MV-4-11 (cell line): ENCODE measurements around the gene SUPT3H.

Experiments
- DNase-seq: peaks from one replicate; lab custom pipeline; 2025; lab: John Stamatoyannopoulos, UW

The SUPT3H gene

DNA sequence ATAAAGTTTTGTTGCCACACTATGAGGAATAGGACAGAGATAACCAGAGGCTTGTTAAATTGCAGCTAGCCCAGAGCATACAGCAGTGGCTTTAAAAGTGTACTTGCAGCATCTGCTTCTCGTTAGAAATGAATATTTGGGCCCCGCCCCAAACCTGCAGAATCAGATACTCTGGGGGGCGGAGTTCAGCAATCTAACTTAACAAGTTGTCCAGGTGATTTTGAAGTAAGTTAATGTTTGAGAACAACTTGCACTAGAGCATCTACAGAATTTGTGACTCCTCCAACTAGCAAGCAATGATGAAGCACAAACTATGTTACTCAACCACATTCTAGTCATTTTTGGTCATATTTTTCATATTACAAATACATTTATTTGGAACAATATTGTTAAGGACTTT, 10.6 kb upstream of the SUPT3H start:
- DNase-seq = no peak

DNA sequence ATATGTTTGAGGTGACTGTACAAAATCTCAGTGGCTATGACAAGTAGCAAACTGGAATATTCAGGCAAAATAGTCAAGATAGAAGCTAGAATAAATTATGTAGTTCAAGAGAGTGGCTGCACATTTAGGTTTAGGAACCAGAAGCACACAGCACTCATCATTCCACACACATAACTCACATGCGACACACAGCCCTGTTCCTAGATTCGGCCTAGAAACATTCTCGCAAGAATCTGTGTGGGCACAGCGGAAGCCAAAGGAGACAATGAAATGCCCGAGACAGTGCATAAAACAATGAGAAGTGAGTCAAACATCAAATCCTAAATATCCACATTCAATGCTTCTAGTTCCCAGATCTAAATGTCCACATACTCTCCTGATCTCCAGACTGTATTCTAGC, 9.5 kb upstream of the SUPT3H start:
- no peak for DNase-seq

DNA sequence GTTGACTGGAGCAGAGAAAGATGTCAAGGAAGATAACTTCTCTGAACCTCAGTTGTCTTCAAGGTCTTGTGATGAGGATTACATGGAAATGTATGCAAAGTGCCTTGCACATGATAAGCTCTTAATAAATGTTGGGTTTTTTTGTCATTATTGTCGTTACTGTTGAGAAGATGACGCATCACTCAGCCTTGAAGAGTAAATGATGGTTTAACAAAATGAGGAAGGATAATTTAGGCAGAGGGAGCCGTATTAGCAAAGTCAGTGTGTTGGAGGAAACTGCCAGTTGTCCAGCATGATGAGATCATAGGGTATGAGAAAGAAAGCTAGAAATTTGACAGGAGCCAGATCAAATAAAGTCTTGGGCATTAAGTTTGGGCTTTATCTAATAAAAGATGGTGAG, 8.8 kb upstream of the SUPT3H start:
- DNase-seq = peak; percentile 84

DNA sequence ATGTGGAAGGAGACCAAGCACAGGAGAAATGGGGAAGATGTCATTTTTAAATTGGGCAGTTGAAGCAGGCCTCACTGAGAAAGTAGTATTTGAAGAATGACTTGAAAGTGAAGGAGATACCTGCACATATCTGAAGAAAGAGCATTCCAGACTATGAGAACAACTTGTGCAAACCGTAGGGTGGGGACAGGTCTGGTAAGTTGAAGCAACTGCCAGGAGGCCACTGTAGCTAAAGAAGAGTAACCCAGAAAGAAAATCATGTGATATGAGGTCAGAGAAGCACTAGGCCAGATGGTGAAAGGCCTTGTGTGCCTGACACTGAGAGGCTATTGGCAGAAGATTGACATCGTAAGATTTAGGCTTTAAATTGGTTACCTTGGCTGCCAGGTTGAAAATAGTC, 4.7 kb upstream of the SUPT3H start:
- DNase-seq = no peak

DNA sequence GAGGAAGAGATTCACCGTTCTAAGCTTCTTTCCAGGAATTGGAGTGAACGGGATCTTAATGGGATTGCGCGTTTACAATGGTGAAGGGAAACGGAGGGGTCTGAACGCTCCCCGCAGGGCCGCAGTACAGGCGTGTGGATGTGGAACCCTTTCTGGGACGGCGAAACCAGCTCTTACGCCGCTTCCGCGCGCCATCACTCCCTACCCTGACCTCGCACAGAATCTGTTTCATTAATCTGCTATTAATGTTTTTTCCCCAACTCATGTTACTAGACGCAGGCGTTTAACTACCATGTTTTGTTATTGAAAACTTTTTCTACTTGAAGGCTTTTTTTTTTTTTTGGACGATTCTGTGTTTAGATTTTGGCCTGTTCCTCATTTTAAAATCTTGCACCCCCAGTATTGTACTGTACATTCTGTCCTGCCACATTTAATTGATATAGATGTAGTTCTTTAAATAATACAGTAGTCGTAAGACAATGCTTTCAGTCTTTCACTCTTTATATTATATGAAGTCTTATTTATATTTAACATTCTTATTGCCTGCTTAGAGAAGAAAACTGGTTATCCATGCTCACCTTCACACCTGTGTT, 696 bp upstream of the SUPT3H start:
- DNase-seq = no peak

DNA sequence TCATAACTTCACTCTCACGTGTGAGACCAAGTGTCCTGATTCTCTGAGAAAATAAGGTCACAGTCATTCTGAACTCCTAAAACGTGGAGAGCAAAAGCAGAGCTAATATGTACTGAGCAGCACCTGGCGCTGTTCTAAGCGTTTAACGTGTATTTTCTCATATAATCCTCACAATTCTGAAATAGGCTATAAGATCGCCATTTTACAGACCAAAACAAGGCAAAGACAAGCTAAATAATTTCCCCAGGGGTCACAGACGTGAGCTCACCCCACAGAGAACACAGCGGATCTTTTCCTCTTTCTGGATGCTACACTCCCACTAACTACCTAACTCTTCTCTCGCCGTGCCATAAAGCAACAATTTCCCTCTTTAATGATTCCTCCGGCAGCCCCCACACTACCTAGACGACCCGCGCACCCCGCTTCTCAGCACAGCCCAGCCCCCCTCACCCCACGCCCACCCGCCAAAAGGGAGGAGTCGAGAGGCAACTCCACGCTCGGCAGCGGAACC, 636 bp downstream of the SUPT3H start:
- no peak for DNase-seq

DNA sequence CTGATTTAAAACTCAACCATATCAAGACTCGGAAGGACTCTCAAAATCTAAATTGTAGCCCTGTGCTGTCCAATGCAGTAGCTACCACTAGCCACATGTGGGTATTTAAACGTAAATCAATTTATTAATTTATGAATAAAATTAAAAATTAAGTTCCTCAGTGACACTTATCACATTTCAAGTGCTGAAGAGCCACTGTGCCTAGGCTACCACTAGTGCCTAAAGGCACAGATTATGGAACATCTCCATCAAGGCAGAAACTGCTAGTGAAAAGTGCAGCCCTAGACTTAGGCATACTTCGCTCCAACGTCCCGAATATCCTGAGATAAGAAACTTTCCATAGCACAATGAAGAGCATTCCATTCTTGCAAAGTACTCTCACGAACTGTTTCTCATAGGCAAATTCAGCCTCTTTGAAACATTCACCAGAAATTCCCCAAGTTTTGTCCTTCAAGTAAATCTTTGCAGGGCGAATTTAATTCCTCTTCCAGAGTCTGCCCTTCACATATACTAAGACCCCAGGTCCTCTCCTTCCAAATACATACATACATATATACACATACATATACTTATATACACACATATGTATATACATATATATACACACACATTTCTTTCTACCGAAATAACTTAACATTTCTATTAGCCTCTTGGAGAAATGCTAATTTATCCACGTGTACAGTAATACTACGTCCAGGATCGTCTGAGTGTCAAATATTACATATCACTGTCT, 1.3 kb downstream of the SUPT3H start:
- DNase-seq = no peak

DNA sequence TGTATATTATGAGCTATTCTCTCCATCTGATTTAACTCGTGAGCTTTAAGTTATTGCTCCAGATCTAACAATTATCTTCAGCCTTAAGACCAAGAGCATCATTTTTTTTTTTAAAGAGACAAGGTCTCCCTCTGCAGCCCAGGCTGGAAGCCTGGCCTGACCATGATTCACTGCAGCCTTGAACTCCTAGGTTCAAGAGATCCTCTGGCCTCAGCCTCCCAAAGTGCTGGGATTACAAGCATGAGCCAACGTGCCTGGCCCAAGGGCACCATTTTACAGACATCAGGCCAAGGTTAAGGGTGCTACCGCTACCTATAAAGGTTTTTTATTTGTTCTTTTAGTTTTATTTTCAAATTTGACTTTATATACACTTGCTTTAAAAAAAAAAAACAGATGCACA, 2.3 kb downstream of the SUPT3H start:
- DNase-seq = no peak

DNA sequence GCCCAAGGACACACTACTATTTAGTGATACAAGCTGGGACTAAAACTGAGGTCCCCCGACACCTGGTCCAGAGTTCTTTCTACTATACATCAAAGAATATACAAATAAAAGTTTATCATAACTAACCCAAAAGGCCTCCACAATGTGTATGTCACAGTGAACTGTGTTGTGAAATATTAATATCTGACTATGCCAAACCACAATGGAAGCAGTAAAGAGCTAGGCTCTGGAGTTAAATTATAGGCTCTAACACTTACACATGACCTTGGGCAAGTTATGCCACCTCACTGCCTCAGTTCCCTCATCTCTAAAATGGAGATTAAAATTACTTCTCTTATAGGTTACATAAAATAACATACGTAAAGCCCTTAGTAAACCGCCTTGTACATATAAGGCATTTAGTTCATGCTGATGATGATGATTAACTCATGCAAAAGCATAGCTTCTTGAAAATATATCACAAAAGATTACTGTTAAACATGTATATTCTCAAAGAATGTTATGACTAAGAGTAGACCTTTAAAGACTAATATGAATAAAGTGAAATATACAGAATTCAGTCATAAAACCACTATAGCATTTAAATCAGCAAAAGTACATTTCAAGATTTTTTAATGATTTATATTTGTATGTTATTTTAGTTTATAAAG, 5.7 kb downstream of the SUPT3H start:
- no peak for DNase-seq

DNA sequence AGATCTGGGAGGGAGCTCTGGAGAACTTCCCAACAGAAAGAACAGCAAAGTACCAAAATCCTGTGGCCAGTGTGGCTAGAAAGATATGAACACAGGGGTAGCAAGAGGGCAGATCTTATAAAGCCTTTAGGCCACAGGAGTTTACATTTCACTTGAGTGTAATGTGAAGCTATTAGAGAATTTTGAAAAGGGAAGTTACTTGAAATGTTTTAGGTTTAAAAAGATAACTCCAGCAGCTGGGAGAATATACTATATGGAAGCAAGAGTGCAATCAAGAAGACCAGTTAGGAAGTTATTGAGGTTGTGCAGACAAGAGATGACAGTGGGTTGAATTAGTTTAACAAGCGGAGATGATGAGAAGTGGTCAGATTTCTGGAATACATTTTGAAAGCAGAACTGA, 7.9 kb downstream of the SUPT3H start:
- peak; percentile 55 for DNase-seq

DNA sequence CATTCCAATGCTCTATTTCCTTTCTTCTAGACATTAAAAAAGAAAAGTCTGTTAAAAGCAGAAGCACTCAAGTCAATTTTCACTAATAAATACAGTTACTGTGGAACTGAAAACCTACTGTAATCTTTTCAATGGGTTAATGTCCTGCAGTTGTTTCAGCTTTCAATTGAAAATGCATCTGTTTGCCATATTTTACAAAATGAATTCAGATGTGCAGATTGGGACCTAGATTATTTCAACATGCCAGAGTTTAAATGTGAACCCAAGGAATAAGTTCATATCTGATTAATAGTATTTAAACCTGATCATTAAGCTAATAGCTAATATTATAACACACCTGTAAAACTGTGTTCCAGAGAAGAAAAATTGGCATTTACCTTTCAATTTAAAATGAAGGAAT, 9.7 kb downstream of the SUPT3H start:
- DNase-seq = no peak

DNA sequence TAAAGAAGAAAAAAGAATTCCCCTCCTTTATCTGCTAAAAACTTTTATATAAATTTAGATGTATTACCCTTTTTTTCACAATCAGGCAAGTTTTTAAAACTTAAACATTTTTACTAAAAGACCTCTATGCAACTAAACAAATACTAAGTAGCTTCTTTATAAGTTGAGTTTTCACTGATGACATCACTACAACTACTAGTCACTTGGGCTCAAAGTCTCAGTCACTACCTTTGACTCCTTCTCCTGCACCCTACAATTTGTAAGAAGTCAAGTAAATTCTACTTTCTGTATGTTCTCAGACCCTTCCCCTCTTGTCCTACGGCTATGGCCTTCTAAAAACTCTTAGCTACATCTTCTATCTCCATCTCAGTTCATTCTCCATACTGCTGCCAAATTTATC, 11.2 kb downstream of the SUPT3H start:
- DNase-seq = no peak

DNA sequence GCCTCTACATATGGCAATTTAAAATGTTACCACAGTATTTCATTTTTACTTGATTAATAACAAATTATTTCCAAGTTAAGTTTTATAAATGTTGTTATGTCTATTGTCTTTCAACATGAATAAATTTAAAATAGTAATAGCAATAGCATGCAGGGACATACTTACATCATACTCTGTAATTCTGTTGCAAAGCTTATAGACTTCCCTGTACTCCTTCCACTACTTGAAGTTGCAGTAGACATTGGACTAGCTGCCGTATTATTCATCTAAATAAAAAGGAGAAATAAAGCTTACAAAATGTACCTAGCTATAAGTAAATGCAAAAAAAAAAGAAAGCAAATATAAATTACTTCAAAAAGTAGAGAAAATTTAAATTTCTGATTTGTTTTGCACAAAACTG, 12.7 kb downstream of the SUPT3H start:
- no peak for DNase-seq

DNA sequence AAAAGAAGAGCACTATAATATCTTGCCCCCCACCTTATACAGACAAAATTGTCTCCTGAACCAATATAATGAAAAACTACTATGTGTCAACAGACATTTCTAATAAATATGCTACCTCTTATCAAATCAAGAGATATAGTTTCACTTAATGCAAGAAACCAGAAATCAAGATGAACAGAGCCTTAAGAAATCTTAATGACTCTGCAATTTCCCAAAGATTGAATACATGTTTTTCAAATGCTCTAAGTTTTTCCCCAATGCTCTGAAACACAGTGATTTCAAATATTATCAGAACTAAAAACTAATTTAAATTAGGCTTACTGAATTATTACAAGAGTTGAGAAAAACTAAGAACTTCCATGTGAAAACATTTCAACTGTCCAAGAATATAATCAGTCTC, 13.3 kb downstream of the SUPT3H start:
- DNase-seq = no peak

DNA sequence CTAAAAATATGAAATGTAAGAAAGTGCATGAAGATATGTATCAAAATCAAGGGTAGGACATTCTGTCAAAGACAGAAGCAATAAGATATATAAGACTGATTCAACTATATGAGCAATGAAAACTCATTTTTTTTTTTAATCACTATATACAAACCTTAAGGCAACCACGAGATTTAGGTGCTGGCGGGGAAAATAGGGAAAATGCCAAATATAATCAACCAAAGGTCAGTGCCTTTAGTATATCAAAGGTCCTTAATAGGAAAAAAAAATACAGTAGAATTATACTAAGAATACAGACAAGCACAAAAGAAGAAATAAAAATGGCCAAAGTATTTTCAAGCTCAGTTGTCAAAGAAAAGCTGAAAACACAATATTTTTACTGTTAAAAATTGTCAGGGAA, 24.1 kb downstream of the SUPT3H start:
- no peak for DNase-seq

DNA sequence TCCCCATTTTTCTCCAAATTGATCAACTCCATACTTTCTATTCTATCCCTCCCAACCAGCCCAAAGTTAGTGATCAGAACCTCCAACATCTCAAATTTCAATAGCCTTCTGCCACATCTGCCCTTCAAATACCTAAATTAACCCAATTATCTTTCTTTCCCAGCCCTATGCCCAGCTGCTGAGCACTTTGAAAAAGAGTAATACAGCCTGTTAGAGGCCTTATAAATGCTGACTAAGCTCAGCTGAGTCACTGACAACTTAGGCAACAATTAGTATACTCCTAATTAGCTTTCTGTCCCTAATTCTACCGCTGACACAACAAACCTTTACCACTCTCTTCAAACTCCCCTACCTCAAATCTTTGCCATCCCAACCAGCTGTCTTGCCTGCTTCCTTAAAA, 26.1 kb downstream of the SUPT3H start:
- no peak for DNase-seq

DNA sequence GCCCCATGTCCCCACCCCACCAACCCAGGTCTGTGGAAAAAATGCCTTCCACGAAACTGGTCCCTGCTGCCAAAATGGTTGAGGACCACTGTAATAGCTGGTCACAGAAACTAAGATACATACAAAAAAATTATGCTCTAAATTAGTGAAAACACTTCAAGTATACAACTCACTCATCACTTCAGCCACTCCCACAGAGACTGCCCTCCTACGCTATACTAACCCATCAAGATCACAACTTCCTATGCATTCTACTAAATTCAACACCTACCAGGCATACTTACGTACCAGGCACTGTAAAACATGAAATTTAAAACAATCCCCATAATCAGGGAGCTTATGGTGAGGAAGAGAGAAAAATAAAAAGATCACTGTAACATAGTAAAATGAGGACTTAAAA, 26.7 kb downstream of the SUPT3H start:
- DNase-seq = no peak

DNA sequence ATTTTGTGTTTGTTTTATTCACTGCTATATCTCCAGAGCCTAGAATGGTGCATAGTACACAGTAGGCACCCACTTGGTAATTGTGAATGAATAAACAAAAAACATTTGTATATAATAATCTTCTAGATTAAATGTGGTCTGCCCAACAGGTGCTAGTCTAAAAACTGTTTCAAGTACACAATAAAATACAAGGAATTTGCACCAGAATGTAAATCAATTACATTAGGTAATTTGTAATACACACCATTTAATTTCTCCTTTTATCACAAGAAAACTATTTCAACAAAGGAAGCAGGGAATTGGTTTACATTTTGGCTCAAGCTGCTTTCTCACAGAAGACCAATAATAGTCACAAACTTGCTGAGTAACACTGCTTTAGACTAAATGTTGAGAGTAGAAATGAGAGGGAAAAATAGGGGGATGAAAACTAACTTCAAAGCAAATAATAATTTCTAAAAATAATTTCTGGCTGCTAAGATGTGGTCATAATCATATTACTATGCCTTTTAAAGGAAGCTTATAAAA, 27.5 kb downstream of the SUPT3H start:
- no peak for DNase-seq

DNA sequence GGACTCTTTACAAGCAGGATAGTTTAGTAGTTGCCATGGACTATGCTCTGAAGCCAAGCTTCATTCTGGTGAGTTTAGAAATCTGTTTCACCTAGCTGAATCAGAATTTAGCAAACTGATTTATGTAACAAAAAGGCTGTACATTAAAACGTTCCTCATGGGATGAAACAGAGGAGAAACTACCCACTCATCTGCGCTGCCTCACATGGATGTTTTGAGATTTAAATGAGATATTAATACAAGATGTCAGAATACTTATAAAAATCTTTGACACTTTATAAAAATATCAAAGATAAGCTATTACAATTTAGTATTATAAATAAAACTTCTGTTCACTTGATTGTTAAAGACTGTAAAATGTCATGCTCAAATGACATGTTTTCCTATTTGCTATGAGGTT, 32.8 kb downstream of the SUPT3H start:
- DNase-seq = no peak

DNA sequence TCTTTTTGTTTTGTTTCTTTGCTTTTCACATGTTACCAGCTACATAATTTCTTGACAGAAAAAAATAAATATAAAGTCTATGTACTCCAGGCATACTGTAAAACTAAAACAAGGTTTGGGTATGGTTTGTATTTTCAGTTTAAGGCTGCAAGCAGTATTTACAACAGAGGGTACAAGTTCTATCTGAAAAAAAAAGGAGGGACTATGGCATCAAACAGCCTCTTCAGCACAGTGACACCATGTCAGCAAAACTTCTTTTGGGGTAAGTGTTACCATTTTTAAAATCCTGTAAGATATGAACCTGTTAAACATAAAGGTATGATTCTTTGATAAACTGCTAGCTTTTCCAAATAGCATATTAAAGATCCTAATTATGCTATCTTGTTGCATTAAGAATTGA, 49.2 kb downstream of the SUPT3H start:
- no peak for DNase-seq

DNA sequence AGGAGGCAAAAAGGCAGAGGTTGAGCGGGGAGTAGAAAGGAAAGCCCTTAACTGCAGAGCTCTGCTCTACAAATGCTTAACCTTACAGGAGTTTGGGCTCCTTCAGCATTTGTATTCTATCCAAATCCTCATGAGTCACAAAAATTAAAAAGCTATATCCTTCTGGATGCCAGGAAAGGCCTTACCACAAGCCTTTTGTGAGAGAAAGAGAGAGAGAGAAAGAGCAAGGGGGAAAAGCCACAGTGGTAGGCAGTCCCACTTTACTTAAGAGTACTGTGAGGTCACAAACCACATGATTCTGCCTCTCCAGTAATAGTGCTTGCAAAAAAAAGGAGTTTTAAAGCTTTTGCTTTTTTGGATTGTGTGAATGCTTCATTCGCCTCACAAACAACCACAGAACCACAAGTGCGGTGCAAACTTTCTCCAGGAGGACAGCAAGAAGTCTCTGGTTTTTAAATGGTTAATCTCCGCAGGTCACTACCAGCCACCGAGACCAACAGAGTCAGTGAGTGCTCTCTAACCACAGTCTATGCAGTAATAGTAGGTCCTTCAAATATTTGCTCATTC, 49.7 kb downstream of the SUPT3H start, which contains the start of gene RUNX2:
Gene RUNX2, plus strand, starts transcription at position 375 of the 567 bp plus-strand sequence. CDS start 397 bp downstream, outside the sequence.
- no peak for DNase-seq

DNA sequence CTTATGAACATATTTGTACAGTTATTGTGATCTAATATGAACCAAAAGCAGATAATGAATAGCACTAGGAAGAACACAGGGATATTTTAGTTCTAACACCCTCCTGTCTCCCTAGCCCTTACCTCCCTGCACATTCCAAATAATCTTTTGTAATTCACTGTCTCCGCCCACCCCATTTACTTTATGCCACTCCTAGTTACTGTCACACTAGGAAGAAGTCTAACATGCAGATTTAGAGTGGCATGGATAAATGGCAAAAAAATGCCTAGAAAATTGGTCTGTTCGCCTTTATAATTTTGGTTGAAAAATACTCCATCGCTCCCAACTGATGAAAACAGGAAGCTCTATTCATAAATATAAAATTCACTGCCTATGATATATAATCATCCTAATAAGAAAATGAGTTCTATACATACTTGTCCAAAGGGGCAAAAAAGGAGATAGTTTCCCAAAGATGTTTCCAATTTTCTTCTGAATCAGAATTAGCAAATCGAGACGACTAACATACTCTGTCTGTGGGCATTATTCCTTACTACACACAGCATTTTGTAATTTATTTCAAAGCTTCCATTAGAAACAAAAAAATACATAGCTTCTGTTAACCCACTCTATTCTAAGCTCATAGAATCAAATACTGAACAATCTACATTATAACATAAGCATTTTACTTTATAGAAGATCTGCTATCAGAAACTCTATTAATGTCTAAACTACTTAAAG, 50.9 kb downstream of the SUPT3H start:
- DNase-seq = no peak
